HG03103 (cell line): ENCODE measurements around the gene PLCH2.
"Not testable (repeated sequence)": the region's sequence is repeated elsewhere in the genome, so short reads cannot be mapped to it uniquely, and the experiment has no call there.

ENCODE experiments used
- ATAC-seq: cut with Tn5 transposase; IDR thresholded peaks from one replicate; pipeline ENCODE4 v1.9.1; 2021; ENCODE audit warnings: low read depth; ENCODE audit not compliant: unreplicated experiment

PLCH2 gene

GRCh38 chr1:2541619-2542245 is 65.6 kb downstream of the PLCH2 start:
- ATAC-seq = no peak

- no peak for ATAC-seq
Observed at GRCh38 chr1:2542246-2542915, 66.3 kb downstream of the PLCH2 start.

DNA sequence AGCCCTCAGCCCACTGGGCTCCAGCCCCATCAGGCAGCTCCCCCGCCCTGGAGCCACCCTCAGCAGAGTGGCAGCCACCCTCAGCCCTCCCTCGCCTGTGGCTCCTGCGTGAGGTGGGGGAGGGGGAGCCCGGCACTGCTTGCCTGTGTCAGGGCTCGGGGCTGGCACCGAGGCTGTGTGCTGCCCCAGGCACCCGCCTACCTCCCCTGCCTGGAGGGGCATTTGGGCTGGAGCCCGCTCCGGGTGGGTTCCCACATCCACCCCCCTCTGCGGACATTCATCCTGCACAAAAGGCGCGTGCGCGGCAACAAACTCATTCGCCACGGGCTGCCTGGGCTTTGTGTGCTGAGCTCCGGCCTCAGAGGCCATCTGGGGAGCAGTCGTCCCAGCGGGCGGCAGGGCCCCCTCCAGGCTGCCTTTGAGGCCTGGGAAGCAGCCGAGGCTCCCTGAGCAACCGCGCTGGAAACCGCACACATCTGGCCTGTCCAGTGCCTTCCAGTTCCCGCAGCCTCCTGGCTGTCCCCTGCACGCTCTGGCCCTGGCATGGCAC is 67.5 kb downstream of the PLCH2 start:
- no peak for ATAC-seq

DNA sequence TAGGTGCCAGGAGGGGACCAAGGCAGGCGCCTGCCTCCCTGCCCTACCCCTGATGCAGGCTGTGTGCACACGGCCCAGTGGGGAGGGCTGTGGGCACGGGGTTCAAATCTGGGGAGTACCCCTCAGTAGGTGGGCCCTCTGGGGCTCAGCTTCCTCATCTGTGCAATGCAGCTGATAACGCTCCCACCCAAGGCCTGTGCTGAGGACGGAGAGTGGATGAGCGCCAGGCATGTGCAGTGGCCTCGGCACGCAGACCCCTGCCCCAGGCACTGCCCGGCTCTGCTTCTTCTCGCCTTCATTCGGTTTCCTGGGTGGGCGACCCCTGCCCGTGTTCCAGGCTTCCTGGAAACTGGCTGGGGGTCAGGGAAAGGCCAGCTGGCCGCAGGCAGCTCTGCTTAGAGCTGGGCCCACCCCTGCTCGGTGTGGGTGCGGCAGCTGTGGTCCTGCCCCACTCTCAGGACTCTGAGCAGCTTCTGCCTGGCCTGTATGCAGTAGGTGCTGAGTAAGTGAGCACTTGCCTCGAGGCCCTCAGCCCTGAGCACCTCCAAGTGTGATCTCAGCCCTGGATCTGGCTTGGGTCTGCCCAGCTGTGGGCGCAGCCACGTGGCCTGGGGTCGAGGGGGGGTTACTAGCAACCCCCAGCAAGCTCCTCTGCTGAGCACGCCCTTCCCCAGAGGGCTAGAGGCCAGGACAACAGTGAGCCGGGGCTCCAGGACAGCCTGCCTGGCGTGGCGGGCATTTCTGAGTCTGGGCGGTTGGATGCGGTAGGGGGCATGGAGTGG is 68.2 kb downstream of the PLCH2 start:
- ATAC-seq = no peak

DNA sequence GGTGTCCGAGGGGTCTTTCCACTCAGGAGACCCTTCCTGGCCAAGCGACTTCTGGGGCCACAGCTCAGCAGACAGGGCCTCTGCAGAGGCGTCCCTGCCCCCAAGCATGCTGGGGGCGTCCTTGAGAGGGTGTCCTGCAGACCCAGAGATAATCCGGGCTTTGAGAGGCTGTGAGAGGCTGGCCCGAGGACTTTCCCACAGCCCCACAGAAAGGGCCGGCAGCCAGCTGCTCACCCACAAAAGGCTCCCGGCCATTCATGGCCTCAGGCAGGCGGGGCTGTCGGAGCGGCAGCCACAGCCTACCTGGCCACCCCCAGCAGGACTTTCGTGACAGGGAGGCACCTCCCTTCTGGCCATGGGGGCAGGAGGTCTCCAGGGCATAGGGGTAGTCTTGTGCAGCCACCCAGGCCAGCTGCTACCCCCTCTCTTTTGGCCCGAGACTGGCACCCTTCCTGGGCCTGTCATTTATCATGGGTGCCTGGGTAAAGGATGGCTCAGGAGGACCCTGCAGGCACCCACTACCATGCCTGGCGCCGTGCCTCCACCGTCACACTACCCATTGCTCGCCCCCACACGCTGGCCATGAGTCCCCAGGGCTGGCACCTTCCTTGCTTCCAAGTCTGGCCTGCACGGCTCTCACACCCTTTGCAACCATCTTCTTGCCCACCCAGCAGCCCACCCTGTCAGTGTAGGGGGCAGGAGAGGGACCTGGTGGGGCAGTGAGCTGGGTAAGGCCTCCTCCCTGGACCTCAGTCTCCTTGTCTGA is 69.0 kb downstream of the PLCH2 start:
- no peak for ATAC-seq

DNA sequence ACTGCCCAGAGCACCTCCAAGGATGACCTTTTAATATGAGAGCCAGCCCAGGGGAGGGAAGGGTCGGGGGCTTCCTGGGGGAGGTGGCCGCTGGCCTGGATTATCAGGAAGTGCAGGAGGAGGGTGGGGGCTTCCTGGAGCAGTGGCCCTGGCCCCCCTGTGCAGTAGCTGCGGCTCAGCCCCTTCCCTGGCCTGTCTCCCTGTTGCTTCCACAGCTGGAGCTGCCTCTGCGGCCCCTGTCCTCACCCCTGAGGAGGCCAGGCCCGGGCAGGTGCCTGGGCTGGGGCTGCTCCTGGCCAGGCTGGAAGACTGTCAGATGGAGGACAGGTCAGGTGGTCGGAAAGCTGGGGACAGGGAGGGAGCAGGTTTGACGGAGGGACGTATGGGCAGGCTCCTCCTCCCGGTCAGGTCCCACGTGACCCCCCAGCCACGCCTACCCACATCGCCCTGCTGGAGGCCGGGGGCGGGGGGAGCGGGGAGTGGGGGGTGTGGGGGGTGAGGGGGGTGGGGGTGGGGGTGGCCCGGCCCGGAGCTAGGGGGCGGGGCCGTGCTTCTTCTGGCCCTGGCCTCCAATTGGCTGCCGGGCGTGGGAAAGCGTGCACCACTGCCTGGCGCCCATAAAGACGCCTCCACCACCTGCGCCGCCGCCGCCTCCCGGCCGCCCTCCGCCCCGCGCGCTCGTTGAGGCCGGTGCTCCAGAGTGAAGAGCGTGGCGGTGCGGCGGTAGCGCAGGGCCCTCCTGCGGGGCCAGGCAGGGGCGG is 69.8 kb downstream of the PLCH2 start:
- peak; percentile 31 for ATAC-seq

- ATAC-seq = peak; percentile 29
Observed at GRCh38 chr1:2546515-2547209, 70.6 kb downstream of the PLCH2 start.

GRCh38 chr1:2547210-2548067 is 71.3 kb downstream of the PLCH2 start:
- ATAC-seq = peak; percentile 3

DNA sequence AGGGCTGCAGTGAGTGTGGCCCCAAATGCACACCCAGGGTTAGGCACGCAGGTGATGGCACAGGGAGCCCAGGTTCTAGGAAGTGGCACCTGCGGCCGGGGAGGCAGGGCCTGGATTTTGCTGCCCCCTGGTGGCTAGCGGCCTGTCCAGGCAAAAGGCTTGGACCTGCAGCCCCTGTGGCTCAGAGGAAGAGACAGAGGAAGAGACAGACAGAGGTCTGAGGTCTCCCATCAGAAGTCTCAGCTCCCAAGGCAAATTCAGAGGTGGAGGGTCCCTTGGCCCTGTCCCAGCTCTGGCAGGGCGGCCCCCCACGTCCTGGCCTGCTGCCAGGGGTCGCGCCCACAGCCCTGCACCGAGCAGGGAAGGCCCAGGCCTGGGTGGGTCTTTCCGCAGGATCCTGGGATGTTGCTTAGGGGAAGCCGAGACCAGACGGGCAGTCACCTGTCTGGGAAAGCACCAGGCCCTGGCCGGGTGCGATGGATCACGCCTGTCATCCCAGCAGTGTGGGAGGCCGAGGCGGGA is 72.0 kb downstream of the PLCH2 start:
- ATAC-seq = no peak

DNA sequence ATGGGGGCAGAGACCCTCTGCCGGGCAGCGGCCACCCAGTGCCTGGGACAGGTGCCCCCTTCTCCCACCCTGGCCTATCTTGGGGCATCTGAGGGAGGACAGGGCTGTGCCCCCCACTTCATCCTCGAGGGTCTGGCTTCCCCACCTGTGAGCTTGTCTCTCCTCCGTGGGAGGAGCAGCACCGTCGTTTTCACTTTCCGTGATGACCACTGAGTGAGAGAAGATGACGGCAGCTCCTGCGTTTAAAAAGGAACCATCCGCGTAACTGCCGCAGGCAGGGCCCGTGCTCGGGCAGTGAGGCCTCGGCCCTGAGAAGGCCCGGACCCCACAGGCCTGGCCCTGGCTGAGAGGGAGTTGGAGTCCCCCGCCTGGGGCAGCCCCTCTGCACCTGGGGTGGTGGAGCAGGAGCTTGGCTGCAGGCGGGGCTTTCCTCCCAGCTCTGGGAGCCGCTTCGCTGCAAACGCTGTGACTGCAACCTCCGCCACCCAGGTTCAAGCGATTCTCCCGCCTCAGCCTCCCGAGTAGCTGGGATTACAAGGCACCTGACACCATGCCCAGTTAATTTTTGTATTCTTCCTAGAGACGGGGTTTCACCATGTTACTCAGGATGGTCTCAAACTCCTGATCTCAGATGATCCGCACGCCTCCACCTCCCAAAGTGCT is 73.4 kb downstream of the PLCH2 start:
- ATAC-seq = not testable (repeated sequence)

GRCh38 chr1:2550309-2550861 is 74.3 kb downstream of the PLCH2 start:
- not testable (repeated sequence) for ATAC-seq

DNA sequence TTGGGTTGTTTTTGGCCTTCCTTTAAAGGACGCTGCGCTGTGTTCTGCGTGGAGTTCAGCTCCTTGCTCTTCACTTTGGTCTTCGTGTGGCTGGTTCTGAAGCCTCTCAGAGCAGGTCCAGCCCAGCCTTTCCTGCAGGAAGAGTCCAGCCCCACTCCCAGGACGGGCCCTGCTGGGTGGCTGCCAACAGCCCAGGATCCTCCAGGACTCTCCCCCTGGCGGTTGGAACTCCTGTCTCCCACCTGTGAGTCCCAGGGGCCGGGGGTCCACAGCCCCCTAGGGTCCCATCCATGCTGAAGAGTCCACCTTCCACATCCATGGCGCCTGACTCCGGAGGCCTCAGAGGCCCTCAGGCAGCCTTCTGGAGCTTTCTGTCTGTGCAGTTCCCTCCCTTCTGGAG is 75.5 kb downstream of the PLCH2 start:
- ATAC-seq = not testable (repeated sequence)

DNA sequence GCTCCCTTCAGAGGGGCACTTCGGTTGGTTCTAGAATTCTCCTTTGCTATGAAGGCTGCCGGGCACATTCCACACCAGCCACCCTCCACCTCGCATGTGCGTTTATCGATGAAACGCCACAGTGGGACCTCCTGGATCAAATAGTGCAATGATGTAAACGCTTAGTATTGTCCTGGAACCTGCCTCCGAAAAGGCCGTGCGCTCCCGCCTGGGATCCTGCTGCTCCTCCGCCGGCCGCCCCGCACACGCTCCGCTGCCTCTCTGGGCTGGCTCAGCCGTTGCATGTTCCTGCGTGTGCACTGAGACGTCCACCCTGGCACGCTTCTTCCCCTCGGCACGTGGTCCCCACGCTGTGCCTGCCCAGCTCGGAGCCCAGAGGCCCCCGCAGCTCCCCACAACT is 76.1 kb downstream of the PLCH2 start:
- no peak for ATAC-seq

DNA sequence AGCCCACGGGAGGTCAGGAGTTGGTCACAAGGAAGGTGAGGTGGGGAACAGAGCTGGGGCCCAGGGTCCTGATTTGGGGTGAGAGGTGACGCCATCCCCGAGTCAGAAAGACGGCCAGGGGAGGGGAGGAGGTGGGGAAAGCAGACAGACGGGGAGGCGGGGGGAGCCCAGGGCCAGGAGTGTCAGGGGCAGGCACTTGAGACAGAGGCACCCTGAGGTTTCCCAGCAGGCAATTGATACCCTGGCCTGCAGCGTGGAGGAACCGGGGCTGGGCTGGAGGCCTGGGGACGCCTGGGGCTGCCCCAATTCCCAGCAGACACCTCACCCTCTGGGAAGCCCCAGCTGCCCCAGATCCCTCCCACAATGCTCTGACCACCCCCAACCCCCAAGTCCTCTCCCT is 77.0 kb downstream of the PLCH2 start:
- not testable (repeated sequence) for ATAC-seq

DNA sequence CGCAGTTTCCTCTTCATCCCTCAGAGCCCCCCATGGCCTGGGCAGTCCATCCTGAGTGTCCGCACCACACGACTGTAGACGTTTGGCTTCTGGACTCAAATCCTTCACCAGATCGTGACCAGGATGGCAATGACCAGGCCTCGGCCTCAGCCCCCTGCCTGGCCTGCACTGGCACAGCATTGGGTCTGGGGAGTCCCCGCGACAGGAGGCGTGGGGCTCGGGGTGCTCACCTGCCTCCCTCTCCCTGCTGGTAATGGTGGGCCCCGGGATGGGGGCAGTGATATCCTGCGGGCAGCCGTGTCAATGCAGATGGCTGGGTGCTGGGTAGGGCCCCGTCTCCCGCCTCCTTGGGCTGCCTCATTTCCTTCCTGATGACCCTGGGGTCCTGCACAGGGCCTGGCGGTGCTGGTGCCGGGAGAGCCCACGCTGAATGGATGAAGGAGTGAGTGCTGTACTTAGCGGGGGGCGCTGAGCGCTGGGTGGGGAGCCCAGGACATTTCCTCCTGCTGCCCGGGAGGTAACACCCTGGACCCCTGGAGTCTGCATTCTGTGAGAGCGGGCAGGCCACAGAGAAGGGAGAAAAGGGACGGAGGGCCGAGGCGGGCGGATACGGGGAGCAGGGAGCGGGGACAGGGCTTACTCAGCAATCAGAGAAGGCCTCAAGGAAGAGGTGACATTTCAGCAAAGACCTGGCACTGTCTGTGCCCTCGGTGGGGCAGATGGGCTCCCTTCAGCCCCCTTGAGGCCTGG is 78.0 kb downstream of the PLCH2 start:
- no peak for ATAC-seq

- ATAC-seq = no peak
Observed at GRCh38 chr1:2554621-2555387, 78.7 kb downstream of the PLCH2 start.
